ENCODE measurements around the gene AUNIP. TPM values are rescaled to one million over a fixed set of nuclear protein-coding genes. Genes with fewer than 3 reads are reported as not detected.
A peak's percentile ranks its signal among the peaks of the same experiment; 100 is the strongest.
"Not testable (repeated sequence)": the region's sequence is repeated elsewhere in the genome, so short reads cannot be mapped to it uniquely, and the experiment has no call there.

AUNIP gene
- total RNA-seq, 1 experiment from 2014 or later = 7.2 TPM

DNA sequence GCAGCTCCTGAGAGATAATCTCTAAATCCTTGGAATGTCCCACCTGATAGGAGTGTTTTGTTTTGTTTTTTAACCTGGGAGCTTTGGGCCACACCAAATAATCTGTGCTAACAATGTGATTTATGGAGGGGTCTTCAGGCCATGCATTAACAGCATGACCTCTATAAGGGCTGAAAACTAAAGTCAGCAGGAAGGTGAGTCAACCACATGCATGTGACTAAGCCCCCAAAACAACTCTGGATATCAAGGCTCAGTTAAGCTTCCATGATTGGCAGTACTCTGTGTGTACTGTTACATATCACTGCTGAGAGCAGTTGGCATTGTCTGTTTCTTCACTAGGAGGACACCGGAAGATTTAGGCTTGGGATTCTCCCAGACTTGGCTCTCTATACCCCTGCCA, 10.7 kb downstream of the AUNIP start:
- Histone ChIP-seq H3K79me2 (ENCODE audit: low read length) (peaks cover 96% of the 10 kb centered on the region), H3K9me2 (replicated peaks; ENCODE audit: insufficient read depth, low read length) (no peaks in the 10 kb centered on the region), H3K4me2 (ENCODE audit: low read depth, low read length, poor library complexity, severe bottlenecking) (no peak overlapping the region), H3K9ac (ENCODE audit: low read length) (no peak overlapping the region), H3K4me3 (ENCODE audit: low read length) (no peak overlapping the region), H3K27me3 (ENCODE audit: low read length) (no peaks in the 10 kb centered on the region), H4K20me1 (ENCODE audit: insufficient read depth, low read depth, low read length) (no peaks in the 10 kb centered on the region), H3K9me3 (ENCODE audit: low read length) (peaks cover 5% of the 10 kb centered on the region; the same call in 1 of the 2 replicates), H2AFZ (ENCODE audit: low read length) (no peak overlapping the region), H3K27ac (ENCODE audit: low read length) (no peak overlapping the region), H3K4me1 (ENCODE audit: low read length) (peaks cover 25% of the 10 kb centered on the region), H3K36me3 (ENCODE audit: insufficient read depth, low read length) (peaks cover 5% of the 10 kb centered on the region; the same call in 1 of the 2 replicates)
- no peak for DNase-seq

DNA sequence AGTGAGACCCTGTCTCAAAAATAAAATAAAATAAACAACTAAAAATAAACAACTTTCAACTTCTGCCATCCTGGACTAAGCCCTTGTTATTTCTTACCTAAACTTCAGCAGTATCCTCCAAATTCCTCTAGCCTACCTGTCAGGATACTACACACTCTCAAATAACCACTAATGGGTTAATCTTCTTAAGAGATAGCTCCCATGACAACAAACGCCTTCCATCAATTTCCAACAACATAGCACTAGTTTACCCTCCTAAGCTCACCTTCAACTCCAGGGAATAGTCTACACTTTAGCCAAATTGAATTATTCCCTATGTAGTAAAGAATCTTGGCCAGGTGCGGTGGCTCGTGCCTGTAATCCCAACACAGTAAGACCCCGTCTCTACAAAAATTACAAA, 11.3 kb downstream of the AUNIP start:
- H3K9me2 ChIP-seq (replicated peaks; ENCODE audit: insufficient read depth, low read length) = no peaks in the 10 kb centered on the region

DNA sequence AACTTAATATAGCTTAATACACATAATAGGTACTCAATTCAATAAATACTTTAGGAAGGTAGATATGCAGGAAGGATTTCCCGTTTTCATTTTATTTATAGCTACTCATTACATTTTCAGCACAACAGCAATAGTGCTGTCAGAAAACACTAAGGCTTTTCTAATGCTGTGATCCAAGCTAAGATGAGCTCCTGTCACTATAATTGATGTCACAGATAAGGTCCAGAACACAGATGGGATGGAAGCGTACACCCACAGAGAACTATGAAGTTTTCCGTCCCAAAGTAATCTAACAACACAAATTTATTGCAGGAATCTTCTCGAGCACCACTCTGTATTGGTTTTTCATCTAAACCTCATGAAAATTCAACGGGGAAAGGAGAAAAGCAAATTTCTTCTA, 13.6 kb downstream of the AUNIP start:
- H3K9ac ChIP-seq (ENCODE audit: low read length) = peak overlapping the region; percentile 33; the same call in 1 of the 2 replicates
- DNase-seq = no peak
- no peaks in the 10 kb centered on the region for H3K9me3 ChIP-seq (ENCODE audit: low read length)
- no peaks in the 10 kb centered on the region for H3K27me3 ChIP-seq (ENCODE audit: low read length)
- H3K27ac ChIP-seq (ENCODE audit: low read length) = peak overlapping the region; percentile 73
- H3K79me2 ChIP-seq (ENCODE audit: low read length) = peaks cover 91% of the 10 kb centered on the region
- peaks cover 5% of the 10 kb centered on the region; the same call in 1 of the 2 replicates for H3K36me3 ChIP-seq (ENCODE audit: insufficient read depth, low read length)
- H3K9me2 ChIP-seq (replicated peaks; ENCODE audit: insufficient read depth, low read length) = no peaks in the 10 kb centered on the region
- peak overlapping the region; percentile 57 for H3K4me2 ChIP-seq (ENCODE audit: low read depth, low read length, poor library complexity, severe bottlenecking)
- no peak overlapping the region for H3K4me3 ChIP-seq (ENCODE audit: low read length)
- no peak overlapping the region for H2AFZ ChIP-seq (ENCODE audit: low read length)
- H3K4me1 ChIP-seq (ENCODE audit: low read length) = peaks cover 34% of the 10 kb centered on the region
- no peaks in the 10 kb centered on the region for H4K20me1 ChIP-seq (ENCODE audit: insufficient read depth, low read depth, low read length)

More for the DNA sequence above, 11.3 kb downstream of the AUNIP start:
- Histone ChIP-seq H3K27me3 (ENCODE audit: low read length) (no peaks in the 10 kb centered on the region), H3K4me3 (ENCODE audit: low read length) (no peak overlapping the region), H3K9ac (ENCODE audit: low read length) (no peak overlapping the region), H3K27ac (ENCODE audit: low read length) (no peak overlapping the region), H2AFZ (ENCODE audit: low read length) (no peak overlapping the region), H4K20me1 (ENCODE audit: insufficient read depth, low read depth, low read length) (no peaks in the 10 kb centered on the region), H3K4me2 (ENCODE audit: low read depth, low read length, poor library complexity, severe bottlenecking) (no peak overlapping the region), H3K9me3 (ENCODE audit: low read length) (peaks cover 5% of the 10 kb centered on the region; the same call in 1 of the 2 replicates), H3K79me2 (ENCODE audit: low read length) (peaks cover 94% of the 10 kb centered on the region), H3K36me3 (ENCODE audit: insufficient read depth, low read length) (peaks cover 5% of the 10 kb centered on the region; the same call in 1 of the 2 replicates), H3K4me1 (ENCODE audit: low read length) (peaks cover 25% of the 10 kb centered on the region)
- DNase-seq = no peak

DNA sequence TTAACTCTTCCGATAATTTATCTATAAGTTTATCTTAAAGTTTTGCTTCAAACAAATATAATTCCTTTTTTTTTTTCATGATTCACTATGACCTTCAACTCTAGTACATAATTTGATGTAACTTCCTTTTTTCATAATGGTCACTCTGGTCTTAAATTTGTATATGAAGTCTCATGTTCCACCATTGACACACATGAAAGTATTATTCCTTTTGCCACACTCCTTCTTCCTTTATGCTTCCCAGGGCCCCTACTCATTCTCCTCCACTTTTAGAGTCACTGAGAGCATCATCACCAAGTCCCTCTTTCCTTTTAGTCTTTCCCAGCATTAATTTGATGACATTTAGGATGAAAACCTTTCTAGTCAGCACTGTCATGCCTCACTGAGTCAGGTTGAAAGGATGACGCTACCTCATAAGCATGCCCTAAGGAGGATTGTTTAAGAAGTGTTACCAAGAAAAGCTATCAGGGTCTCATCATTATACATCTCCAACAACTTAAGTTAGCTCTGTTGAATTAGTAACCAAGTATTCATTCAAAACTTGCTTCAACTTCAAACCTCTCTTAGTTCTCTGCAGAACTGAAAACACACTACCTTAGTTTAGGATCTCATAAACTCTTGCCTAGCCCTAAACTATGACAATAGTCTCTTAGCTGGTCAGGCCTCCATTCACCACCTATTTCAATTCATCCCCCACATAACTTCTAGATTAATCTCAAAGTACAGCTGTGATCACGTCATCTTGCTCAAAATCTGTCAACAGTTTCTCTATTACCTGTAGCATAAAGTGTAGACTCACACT, 14.5 kb downstream of the AUNIP start:
- Histone ChIP-seq H3K27ac (ENCODE audit: low read length) (peak overlapping the region; percentile 73), H3K4me2 (ENCODE audit: low read depth, low read length, poor library complexity, severe bottlenecking) (peak overlapping the region; percentile 57), H3K36me3 (ENCODE audit: insufficient read depth, low read length) (no peaks in the 10 kb centered on the region), H4K20me1 (ENCODE audit: insufficient read depth, low read depth, low read length) (no peaks in the 10 kb centered on the region), H3K79me2 (ENCODE audit: low read length) (peaks cover 91% of the 10 kb centered on the region), H3K4me1 (ENCODE audit: low read length) (peaks cover 34% of the 10 kb centered on the region), H3K9me2 (replicated peaks; ENCODE audit: insufficient read depth, low read length) (no peaks in the 10 kb centered on the region), H3K9ac (ENCODE audit: low read length) (peak overlapping the region; percentile 33; the same call in 1 of the 2 replicates), H3K4me3 (ENCODE audit: low read length) (peak overlapping the region; percentile 16), H2AFZ (ENCODE audit: low read length) (no peak overlapping the region), H3K27me3 (ENCODE audit: low read length) (no peaks in the 10 kb centered on the region), H3K9me3 (ENCODE audit: low read length) (no peaks in the 10 kb centered on the region)
- no peak for DNase-seq

DNA sequence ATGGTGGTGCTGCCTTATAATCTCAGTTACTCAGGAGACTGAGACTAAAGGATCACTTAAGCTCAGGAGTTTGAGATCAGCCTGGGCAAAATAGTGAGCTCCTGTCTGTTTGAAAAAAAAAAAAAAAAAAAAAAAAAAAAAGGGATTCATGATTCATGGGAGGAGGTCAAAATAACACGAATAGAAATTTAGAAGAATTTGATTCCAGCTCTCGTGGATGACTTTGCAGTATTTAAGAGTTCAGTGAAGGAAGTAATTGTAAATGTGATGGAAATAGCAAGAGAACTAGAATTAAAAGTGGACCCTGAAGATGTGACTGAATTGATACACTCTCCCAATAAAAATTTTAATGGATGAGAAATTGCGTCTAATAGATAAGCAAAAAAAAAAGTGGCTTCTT, 15.8 kb downstream of the AUNIP start:
- DNase-seq = no peak
- Histone ChIP-seq H3K27me3 (ENCODE audit: low read length) (no peaks in the 10 kb centered on the region), H3K9me3 (ENCODE audit: low read length) (no peaks in the 10 kb centered on the region), H3K4me1 (ENCODE audit: low read length) (peaks cover 34% of the 10 kb centered on the region), H3K36me3 (ENCODE audit: insufficient read depth, low read length) (no peaks in the 10 kb centered on the region), H3K27ac (ENCODE audit: low read length) (no peak overlapping the region), H3K9me2 (replicated peaks; ENCODE audit: insufficient read depth, low read length) (no peaks in the 10 kb centered on the region), H4K20me1 (ENCODE audit: insufficient read depth, low read depth, low read length) (no peaks in the 10 kb centered on the region), H3K79me2 (ENCODE audit: low read length) (peaks cover 91% of the 10 kb centered on the region), H2AFZ (ENCODE audit: low read length) (no peak overlapping the region), H3K4me3 (ENCODE audit: low read length) (no peak overlapping the region), H3K9ac (ENCODE audit: low read length) (no peak overlapping the region), H3K4me2 (ENCODE audit: low read depth, low read length, poor library complexity, severe bottlenecking) (no peak overlapping the region)

DNA sequence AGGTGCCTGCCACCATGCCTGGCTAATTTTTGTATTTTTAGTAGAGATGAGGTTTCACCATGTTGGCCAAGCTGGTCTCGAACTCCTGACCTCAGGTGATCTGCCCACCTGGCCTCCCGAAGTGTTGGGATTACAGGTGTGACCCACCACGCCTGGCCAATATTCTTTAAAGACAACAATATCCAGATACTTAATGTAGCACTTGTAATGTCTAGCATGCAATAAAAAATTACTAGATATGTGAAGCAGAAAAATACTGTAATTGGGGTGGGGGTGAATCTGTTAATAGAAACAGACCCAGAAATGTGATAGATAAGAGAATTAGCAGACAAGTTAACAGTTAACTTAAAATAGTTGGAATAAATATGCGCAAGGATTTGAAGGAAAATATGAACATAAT, 19.4 kb downstream of the AUNIP start:
- H3K9me2 ChIP-seq (replicated peaks; ENCODE audit: insufficient read depth, low read length) = not testable (repeated sequence)
- H3K79me2 ChIP-seq (ENCODE audit: low read length) = peaks cover 67% of the 10 kb centered on the region

DNA sequence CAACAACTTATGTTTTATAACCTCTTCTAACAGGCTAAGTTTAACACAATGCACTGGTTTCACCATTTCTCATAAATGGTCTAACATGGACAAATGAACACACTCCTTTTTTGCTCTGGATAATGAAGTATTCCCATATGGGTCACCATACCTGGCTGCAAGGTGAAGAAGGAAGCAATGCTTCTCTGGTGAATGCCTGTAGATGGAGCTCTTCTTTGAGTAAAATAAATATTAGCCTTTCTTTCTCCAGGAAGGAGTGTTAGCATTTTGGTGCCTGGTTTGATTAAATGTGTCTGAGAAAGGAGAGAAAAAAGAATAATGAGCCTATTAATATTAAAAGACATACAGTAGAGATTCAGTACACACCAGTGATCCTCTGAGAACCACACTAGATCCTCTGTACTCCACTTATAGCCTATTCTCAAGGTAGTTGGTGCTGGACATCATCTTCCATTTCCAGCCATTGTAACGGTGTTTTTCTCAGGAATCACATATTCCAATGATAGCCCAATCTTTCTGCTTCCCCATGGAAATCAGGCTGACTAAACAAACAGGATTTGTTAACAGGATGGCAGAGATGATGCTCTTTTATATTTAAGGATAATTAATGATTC, 21.9 kb downstream of the AUNIP start:
- Histone ChIP-seq H3K9me3 (ENCODE audit: low read length) (no peaks in the 10 kb centered on the region), H3K9me2 (replicated peaks; ENCODE audit: insufficient read depth, low read length) (no peaks in the 10 kb centered on the region), H3K79me2 (ENCODE audit: low read length) (peaks cover 56% of the 10 kb centered on the region), H3K9ac (ENCODE audit: low read length) (no peak overlapping the region), H3K27ac (ENCODE audit: low read length) (no peak overlapping the region), H2AFZ (ENCODE audit: low read length) (no peak overlapping the region), H3K27me3 (ENCODE audit: low read length) (no peaks in the 10 kb centered on the region), H3K4me2 (ENCODE audit: low read depth, low read length, poor library complexity, severe bottlenecking) (no peak overlapping the region), H3K4me3 (ENCODE audit: low read length) (no peak overlapping the region), H3K4me1 (ENCODE audit: low read length) (peaks cover 7% of the 10 kb centered on the region), H4K20me1 (ENCODE audit: insufficient read depth, low read depth, low read length) (peaks cover 7% of the 10 kb centered on the region; the same call in 1 of the 2 replicates), H3K36me3 (ENCODE audit: insufficient read depth, low read length) (peaks cover 13% of the 10 kb centered on the region; the same call in 1 of the 2 replicates)
- DNase-seq = peak; percentile 49

More for the DNA sequence above, 19.4 kb downstream of the AUNIP start:
- not testable (repeated sequence) for H3K4me2 ChIP-seq (ENCODE audit: low read depth, low read length, poor library complexity, severe bottlenecking); H3K36me3 ChIP-seq (ENCODE audit: insufficient read depth, low read length); H4K20me1 ChIP-seq (ENCODE audit: insufficient read depth, low read depth, low read length); H2AFZ ChIP-seq (ENCODE audit: low read length); H3K9ac ChIP-seq (ENCODE audit: low read length); DNase-seq; H3K9me3 ChIP-seq (ENCODE audit: low read length); H3K4me3 ChIP-seq (ENCODE audit: low read length); H3K27me3 ChIP-seq (ENCODE audit: low read length); H3K27ac ChIP-seq (ENCODE audit: low read length)
- H3K4me1 ChIP-seq (ENCODE audit: low read length) = peaks cover 21% of the 10 kb centered on the region

DNA sequence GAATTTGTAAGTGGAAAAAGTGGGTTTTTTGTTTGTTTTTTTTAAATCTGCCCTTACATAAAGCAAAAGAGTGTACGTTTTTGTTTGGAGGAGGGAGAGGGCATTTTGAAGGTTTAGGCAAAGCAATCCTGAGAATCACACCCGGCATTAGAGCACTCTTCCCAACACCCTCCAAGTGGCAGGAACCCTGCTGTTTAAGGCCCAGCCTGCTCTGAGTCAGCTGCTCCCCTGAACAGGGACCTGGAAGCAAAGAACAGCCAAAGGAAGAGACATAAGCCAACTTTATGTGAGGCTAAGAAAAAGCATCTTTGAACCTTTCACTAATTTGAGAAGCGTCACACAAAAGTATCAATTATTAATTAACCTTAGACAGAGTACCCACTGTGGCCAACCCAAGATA, 22.6 kb downstream of the AUNIP start:
- Histone ChIP-seq H3K9ac (ENCODE audit: low read length) (no peak overlapping the region), H3K27me3 (ENCODE audit: low read length) (no peaks in the 10 kb centered on the region), H3K4me2 (ENCODE audit: low read depth, low read length, poor library complexity, severe bottlenecking) (no peak overlapping the region), H3K9me3 (ENCODE audit: low read length) (no peaks in the 10 kb centered on the region), H3K9me2 (replicated peaks; ENCODE audit: insufficient read depth, low read length) (no peaks in the 10 kb centered on the region), H3K4me3 (ENCODE audit: low read length) (no peak overlapping the region), H3K79me2 (ENCODE audit: low read length) (peaks cover 49% of the 10 kb centered on the region), H2AFZ (ENCODE audit: low read length) (no peak overlapping the region), H4K20me1 (ENCODE audit: insufficient read depth, low read depth, low read length) (peaks cover 10% of the 10 kb centered on the region; the same call in 1 of the 2 replicates), H3K4me1 (ENCODE audit: low read length) (peaks cover under 1% of the 10 kb centered on the region), H3K27ac (ENCODE audit: low read length) (no peak overlapping the region), H3K36me3 (ENCODE audit: insufficient read depth, low read length) (peaks cover 19% of the 10 kb centered on the region; the same call in 1 of the 2 replicates)
- no peak for DNase-seq
